ENCODE results near the gene DOCK11. TPM values are rescaled to one million over a fixed set of nuclear protein-coding genes. Genes with fewer than 3 reads are reported as not detected.

DOCK11 gene
- total and polyA plus RNA-seq, 2 of the 4 experiments (the other 2 are of a cell fraction): 3.9 to 13.1 TPM

- H4K5ac ChIP-seq (ENCODE audit: low read depth, low read length): no peak overlapping the region
- no peaks in the 10 kb centered on the region for H3K4me1 ChIP-seq (ENCODE audit: control insufficient read depth, insufficient read depth, low read length)
- no peaks in the 10 kb centered on the region; the same call in 1 of the 2 replicates for H4K20me1 ChIP-seq (ENCODE audit: insufficient read depth, low read length)
- no peak overlapping the region for H4K91ac ChIP-seq (ENCODE audit: insufficient read depth, low read depth, low read length)
- 0 out of 4 replicates have a peak, but pooled peaks cover 2 to 5% of the 10 kb centered on the region in 2 experiments for H3K79me1 ChIP-seq (ENCODE audit: low read depth in 1 of 2, low read length in 2 of 2)
- H3K18ac ChIP-seq (ENCODE audit: low read depth, low read length): no peak overlapping the region
- no peaks in the 10 kb centered on the region for H3K9me3 ChIP-seq (ENCODE audit: control insufficient read depth, insufficient read depth, low read length)
- dilution Hi-C loops (cut with HindIII; ENCODE audit: low sequenced_read_pairs, unreplicated experiment) (no loop called here), in situ Hi-C loops (cut with MboI; ENCODE audit: low sequenced_read_pairs) (no loop called here), intact Hi-C loops (cut with micrococcal nuclease) (no loop called here)
- H2BK5ac ChIP-seq (ENCODE audit: low read depth, low read length, poor library complexity, severe bottlenecking): no peak overlapping the region
- H2AK9ac ChIP-seq (replicated peaks; ENCODE audit: low read depth, low read length, poor library complexity): no peak overlapping the region
- BruUV-seq (replicated peaks): no TSS peak
- no peak overlapping the region for H3K56ac ChIP-seq (ENCODE audit: extremely low read depth, insufficient read depth, low read length)
- CTCF ChIA-PET: no interaction called here
- no peak for TF ChIP-seq POLR2A (IDR thresholded peaks at IDR 0.05; ENCODE audit: low read depth, low read length)
- TF ChIP-seq CEBPB (IDR thresholded peaks at IDR 0.05; ENCODE audit: low read depth, low read length): no peak
- H4K8ac ChIP-seq (ENCODE audit: low read depth in 2 of 2, low read length in 2 of 2): no peak overlapping the region
- H2BK15ac ChIP-seq (ENCODE audit: low read depth, low read length): no peak overlapping the region
- no peak overlapping the region for H3K9ac ChIP-seq (ENCODE audit: low read depth, low read length)
- H3K23ac ChIP-seq (ENCODE audit: low read depth, low read length): no peak overlapping the region
- no peak overlapping the region for H3K4me3 ChIP-seq (ENCODE audit: insufficient read depth, low read depth, low read length)
- H3K14ac ChIP-seq (replicated peaks; ENCODE audit: low read depth, low read length): no peak overlapping the region
- H2AK5ac ChIP-seq (ENCODE audit: low read depth, low read length): no peak overlapping the region
- no peak for DNase-seq
- H3K9me1 ChIP-seq (ENCODE audit: insufficient read depth, low read length): no peaks in the 10 kb centered on the region; the same call in 1 of the 2 replicates
- no peaks in the 10 kb centered on the region for H3K36me3 ChIP-seq (ENCODE audit: control insufficient read depth, insufficient read depth, low read length)
- ATAC-seq (ENCODE audit: low read depth): no peak
- H2BK20ac ChIP-seq (ENCODE audit: low read depth, low read length): no peak overlapping the region
- H3K4ac ChIP-seq (ENCODE audit: low read depth, low read length): no peak overlapping the region
- H3K27ac ChIP-seq (ENCODE audit: insufficient read depth, low read length): no peak overlapping the region
- no peak overlapping the region for H2BK120ac ChIP-seq (ENCODE audit: low read depth, low read length)
- no peak overlapping the region for H2AFZ ChIP-seq (replicated peaks; ENCODE audit: low read length, poor library complexity)
- no peaks in the 10 kb centered on the region for H3K27me3 ChIP-seq (ENCODE audit: control insufficient read depth, insufficient read depth, low read length)
- no peak overlapping the region for H3K4me2 ChIP-seq (ENCODE audit: low read depth, low read length)
- POLR2A ChIA-PET (ENCODE audit: unreplicated experiment): no interaction called here
- WGBS, 2 experiments (ENCODE audit: extremely low coverage in 2 of 2, insufficient read length in 1 of 2): no CpG with 5 or more reads among the region's 5 CpGs
Measured at GRCh38 chrX:118508221-118508620, 12.6 kb downstream of the DOCK11 start.
